ENCODE results near the gene TEKT1. TPM values are rescaled to one million over a fixed set of nuclear protein-coding genes. Genes with fewer than 3 reads are reported as not detected.

TEKT1 gene
- total and polyA plus RNA-seq, 4 donors = not detected

GRCh38 chr17:6757747-6758146 is 73.8 kb downstream of the TEKT1 start:
- ATAC-seq (ENCODE audit: low FRiP score) = no peak
- DNase-seq = no peak
- no peaks in the 10 kb centered on the region for H3K36me3 ChIP-seq (ENCODE audit: control insufficient read depth in 1 of 2, insufficient read depth in 2 of 2, low read length in 1 of 2)
- no peaks in the 10 kb centered on the region for H3K27me3 ChIP-seq (ENCODE audit: control insufficient read depth in 1 of 2, insufficient read depth in 2 of 2, low read length in 1 of 2)
- intact Hi-C loops (cut with DNase I) = no loop called here
- H3K4me1 ChIP-seq (ENCODE audit: control insufficient read depth in 1 of 2, insufficient read depth in 2 of 2, low read length in 2 of 2) = no peaks in the 10 kb centered on the region
- H3K9me3 ChIP-seq (ENCODE audit: control insufficient read depth, low read length) = no peaks in the 10 kb centered on the region
- H3K4me3 ChIP-seq (ENCODE audit: low read length in 2 of 2) = no peak overlapping the region
- no peak overlapping the region for H3K27ac ChIP-seq (ENCODE audit: low read depth in 1 of 2, low read length in 2 of 2)
- 93 to 94% methylated on average over 2 of the region's 2 CpGs for WGBS, 2 donors

GRCh38 chr17:6756425-6757031 is 75.0 kb downstream of the TEKT1 start:
- H3K36me3 ChIP-seq (ENCODE audit: control insufficient read depth in 1 of 2, insufficient read depth in 2 of 2, low read length in 1 of 2) = no peaks in the 10 kb centered on the region
- no peaks in the 10 kb centered on the region for H3K27me3 ChIP-seq (ENCODE audit: control insufficient read depth in 1 of 2, insufficient read depth in 2 of 2, low read length in 1 of 2)
- H3K9me3 ChIP-seq (ENCODE audit: control insufficient read depth, low read length) = no peaks in the 10 kb centered on the region
- ATAC-seq (ENCODE audit: low FRiP score) (no peak), DNase-seq (no peak)
- intact Hi-C loops (cut with DNase I) = no loop called here
- peak overlapping the region in 1 of 2 donors; percentile 20 for H3K4me3 ChIP-seq (ENCODE audit: low read length in 2 of 2)
- no peaks in the 10 kb centered on the region for H3K4me1 ChIP-seq (ENCODE audit: control insufficient read depth in 1 of 2, insufficient read depth in 2 of 2, low read length in 2 of 2)
- 65 to 72% methylated on average over 13 of the region's 13 CpGs for WGBS, 2 donors
- no peak overlapping the region for H3K27ac ChIP-seq (ENCODE audit: low read depth in 1 of 2, low read length in 2 of 2)

- no peaks in the 10 kb centered on the region for H3K9me3 ChIP-seq (ENCODE audit: control insufficient read depth, low read length)
- peak within 1 kb of the TSS in 1 of 2 donors; percentile 3 for H3K27ac ChIP-seq (ENCODE audit: low read depth in 1 of 2, low read length in 2 of 2)
- no peaks in the 10 kb centered on the region for H3K4me1 ChIP-seq (ENCODE audit: control insufficient read depth in 1 of 2, insufficient read depth in 2 of 2, low read length in 2 of 2)
- H3K4me3 ChIP-seq (ENCODE audit: low read length in 2 of 2) = peak within 1 kb of the TSS in 1 of 2 donors; percentile 20
- WGBS, 2 donors = 11 to 22% methylated on average over 14 of the region's 14 CpGs
- intact Hi-C loops (cut with DNase I) = no loop called here
- H3K27me3 ChIP-seq (ENCODE audit: control insufficient read depth in 1 of 2, insufficient read depth in 2 of 2, low read length in 1 of 2) = no peaks in the 10 kb centered on the region
- DNase-seq (peak in 1 of 2 donors; percentile 62), ATAC-seq (ENCODE audit: low FRiP score) (peak; percentile 49)
- H3K36me3 ChIP-seq (ENCODE audit: control insufficient read depth in 1 of 2, insufficient read depth in 2 of 2, low read length in 1 of 2) = no peaks in the 10 kb centered on the region
These were observed 75.8 kb downstream of the TEKT1 start, which contains the start of gene XAF1 for GRCh38 chr17:6755731-6756184. Gene XAF1 (plus strand): TSS chr17:6756046. CDS start chr17:6756079, 33 bp downstream.

- Histone ChIP-seq H3K36me3 (ENCODE audit: control insufficient read depth in 1 of 2, insufficient read depth in 2 of 2, low read length in 1 of 2) (no peaks in the 10 kb centered on the region), H3K4me3 (ENCODE audit: low read length in 2 of 2) (peak overlapping the region in 1 of 2 donors; percentile 19), H3K9me3 (ENCODE audit: control insufficient read depth, low read length) (no peaks in the 10 kb centered on the region), H3K27ac (ENCODE audit: low read depth in 1 of 2, low read length in 2 of 2) (peak overlapping the region in 1 of 2 donors; percentile 0), H3K27me3 (ENCODE audit: control insufficient read depth in 1 of 2, insufficient read depth in 2 of 2, low read length in 1 of 2) (no peaks in the 10 kb centered on the region), H3K4me1 (ENCODE audit: control insufficient read depth in 1 of 2, insufficient read depth in 2 of 2, low read length in 2 of 2) (no peaks in the 10 kb centered on the region)
- intact Hi-C loops (cut with DNase I) = no loop called here
- WGBS, 2 donors = 28 to 31% methylated on average over 5 of the region's 5 CpGs
- DNase-seq (peak in 1 of 2 donors; percentile 76), ATAC-seq (ENCODE audit: low FRiP score) (no peak)
These were observed 76.2 kb downstream of the TEKT1 start for GRCh38 chr17:6755281-6755680.

- Histone ChIP-seq H3K9me3 (ENCODE audit: control insufficient read depth, low read length) (no peaks in the 10 kb centered on the region), H3K4me1 (ENCODE audit: control insufficient read depth in 1 of 2, insufficient read depth in 2 of 2, low read length in 2 of 2) (no peaks in the 10 kb centered on the region), H3K4me3 (ENCODE audit: low read length in 2 of 2) (no peak overlapping the region), H3K27me3 (ENCODE audit: control insufficient read depth in 1 of 2, insufficient read depth in 2 of 2, low read length in 1 of 2) (no peaks in the 10 kb centered on the region), H3K36me3 (ENCODE audit: control insufficient read depth in 1 of 2, insufficient read depth in 2 of 2, low read length in 1 of 2) (no peaks in the 10 kb centered on the region), H3K27ac (ENCODE audit: low read depth in 1 of 2, low read length in 2 of 2) (no peak overlapping the region)
- no peak for ATAC-seq (ENCODE audit: low FRiP score)
- DNase-seq = no peak
- 75 to 79% methylated on average over 6 of the region's 6 CpGs for whole genome bisulfite sequencing, 2 donors
- intact Hi-C loops (cut with DNase I) = no loop called here
These were observed 78.0 kb downstream of the TEKT1 start for GRCh38 chr17:6753546-6753945.

GRCh38 chr17:6753006-6753445 is 78.5 kb downstream of the TEKT1 start:
- ATAC-seq (ENCODE audit: low FRiP score) = peak; percentile 74
- Histone ChIP-seq H3K4me3 (ENCODE audit: low read length in 2 of 2) (no peak overlapping the region), H3K27ac (ENCODE audit: low read depth in 1 of 2, low read length in 2 of 2) (peak overlapping the region in 1 of 2 donors; percentile 5)

GRCh38 chr17:6752068-6752909 is 79.2 kb downstream of the TEKT1 start:
- peak; percentile 79 for ATAC-seq (ENCODE audit: low FRiP score)
- WGBS, 2 donors = 30 to 48% methylated on average over 7 of the region's 7 CpGs
- H3K36me3 ChIP-seq (ENCODE audit: control insufficient read depth in 1 of 2, insufficient read depth in 2 of 2, low read length in 1 of 2) = no peaks in the 10 kb centered on the region
- H3K4me1 ChIP-seq (ENCODE audit: control insufficient read depth in 1 of 2, insufficient read depth in 2 of 2, low read length in 2 of 2) = no peaks in the 10 kb centered on the region
- intact Hi-C loops (cut with DNase I) = no loop called here
- peak overlapping the region in 1 of 2 donors; percentile 54 for H3K27ac ChIP-seq (ENCODE audit: low read depth in 1 of 2, low read length in 2 of 2)
- no peaks in the 10 kb centered on the region for H3K9me3 ChIP-seq (ENCODE audit: control insufficient read depth, low read length)
- DNase-seq = peak in 1 of 2 donors; percentile 78
- H3K27me3 ChIP-seq (ENCODE audit: control insufficient read depth in 1 of 2, insufficient read depth in 2 of 2, low read length in 1 of 2) = no peaks in the 10 kb centered on the region
- no peak overlapping the region for H3K4me3 ChIP-seq (ENCODE audit: low read length in 2 of 2)

More at GRCh38 chr17:6753006-6753445, 78.5 kb downstream of the TEKT1 start:
- intact Hi-C loops (cut with DNase I) = no loop called here
- DNase-seq = peak; percentile 77 to 84
- Histone ChIP-seq H3K9me3 (ENCODE audit: control insufficient read depth, low read length) (no peaks in the 10 kb centered on the region), H3K36me3 (ENCODE audit: control insufficient read depth in 1 of 2, insufficient read depth in 2 of 2, low read length in 1 of 2) (no peaks in the 10 kb centered on the region), H3K27me3 (ENCODE audit: control insufficient read depth in 1 of 2, insufficient read depth in 2 of 2, low read length in 1 of 2) (no peaks in the 10 kb centered on the region), H3K4me1 (ENCODE audit: control insufficient read depth in 1 of 2, insufficient read depth in 2 of 2, low read length in 2 of 2) (no peaks in the 10 kb centered on the region)
- 13 to 15% methylated on average over 9 of the region's 9 CpGs for WGBS, 2 donors

GRCh38 chr17:6749519-6749918 is 82.0 kb downstream of the TEKT1 start:
- H3K27ac ChIP-seq (ENCODE audit: low read depth in 1 of 2, low read length in 2 of 2) = no peak overlapping the region
- intact Hi-C loops (cut with DNase I) = no loop called here
- no peaks in the 10 kb centered on the region for H3K36me3 ChIP-seq (ENCODE audit: control insufficient read depth in 1 of 2, insufficient read depth in 2 of 2, low read length in 1 of 2)
- no peaks in the 10 kb centered on the region for H3K4me1 ChIP-seq (ENCODE audit: control insufficient read depth in 1 of 2, insufficient read depth in 2 of 2, low read length in 2 of 2)
- no peaks in the 10 kb centered on the region for H3K27me3 ChIP-seq (ENCODE audit: control insufficient read depth in 1 of 2, insufficient read depth in 2 of 2, low read length in 1 of 2)
- no peaks in the 10 kb centered on the region for H3K9me3 ChIP-seq (ENCODE audit: control insufficient read depth, low read length)
- ATAC-seq (ENCODE audit: low FRiP score) (no peak), DNase-seq (no peak)
- 86 to 88% methylated on average over 6 of the region's 6 CpGs for WGBS, 2 donors
- H3K4me3 ChIP-seq (ENCODE audit: low read length in 2 of 2) = no peak overlapping the region
